ENCODE results near the gene PREX1.

Gene PREX1

GRCh38 chr20:48686238-48687116 lies 141.3 kb downstream of the PREX1 start:
- no peak overlapping the region for H3K4me3 ChIP-seq (ENCODE audit: low read depth, low read length)

GRCh38 chr20:48685300-48685699 lies 142.5 kb downstream of the PREX1 start:
- TF ChIP-seq CTCF (IDR thresholded peaks at IDR 0.05; ENCODE audit: borderline replicate concordance, insufficient read depth, low read depth, low read length) = no peak
- H3K4me3 ChIP-seq (ENCODE audit: low read depth, low read length) = no peak overlapping the region

More at GRCh38 chr20:48686238-48687116, 141.3 kb downstream of the PREX1 start:
- TF ChIP-seq CTCF (IDR thresholded peaks at IDR 0.05; ENCODE audit: borderline replicate concordance, insufficient read depth, low read depth, low read length) = no peak

GRCh38 chr20:48684501-48685041 lies 143.2 kb downstream of the PREX1 start:
- H3K4me3 ChIP-seq (ENCODE audit: low read depth, low read length) = no peak overlapping the region
- no peak for TF ChIP-seq CTCF (IDR thresholded peaks at IDR 0.05; ENCODE audit: borderline replicate concordance, insufficient read depth, low read depth, low read length)

- H3K4me3 ChIP-seq (ENCODE audit: low read depth, low read length) = no peak overlapping the region
- no peak for TF ChIP-seq CTCF (IDR thresholded peaks at IDR 0.05; ENCODE audit: borderline replicate concordance, insufficient read depth, low read depth, low read length)
Measured at GRCh38 chr20:48683467-48684175, 144.2 kb downstream of the PREX1 start.

- H3K4me3 ChIP-seq (ENCODE audit: low read depth, low read length) = no peak overlapping the region
- TF ChIP-seq CTCF (IDR thresholded peaks at IDR 0.05; ENCODE audit: borderline replicate concordance, insufficient read depth, low read depth, low read length) = no peak
Measured at GRCh38 chr20:48682529-48683363, 145.1 kb downstream of the PREX1 start.

- TF ChIP-seq CTCF (IDR thresholded peaks at IDR 0.05; ENCODE audit: borderline replicate concordance, insufficient read depth, low read depth, low read length) = no peak
- no peak overlapping the region for H3K4me3 ChIP-seq (ENCODE audit: low read depth, low read length)
Measured at GRCh38 chr20:48681873-48682426, 145.8 kb downstream of the PREX1 start.
